WERI-Rb-1 (cell line): ENCODE data around the gene LHPP.

ENCODE experiments used
- DNase-seq: peaks from one replicate; pipeline ENCODE4 v3.0.0-alpha.2; 2020
- H3K27ac ChIP-seq: fragments of 250-450 bp; sonication (Bioruptor Pico); 2 replicates; pipeline ENCODE4 v1.5.1; 2020; ENCODE audit warnings: mild to moderate bottlenecking, moderate library complexity
- H3K27me3 ChIP-seq: fragments of 250-450 bp; sonication (Bioruptor Pico); 2 replicates; pipeline ENCODE4 v1.5.1; 2021; ENCODE audit warnings: mild to moderate bottlenecking, low read depth, moderate library complexity; ENCODE audit not compliant: insufficient read depth, severe bottlenecking
- H3K36me3 ChIP-seq: fragments of 250-450 bp; sonication (Bioruptor Pico); 2 replicates; pipeline ENCODE4 v1.5.1; 2020; ENCODE audit warnings: mild to moderate bottlenecking, moderate library complexity
- H3K4me3 ChIP-seq: 2 replicates; pipeline ENCODE4 v1.5.1; 2011; ENCODE audit warnings: low read depth, mild to moderate bottlenecking, control low read depth, low read length
- H3K9me3 ChIP-seq: fragments of 250-450 bp; sonication (Bioruptor Pico); 2 replicates; pipeline ENCODE4 v1.5.1; 2021; ENCODE audit warnings: mild to moderate bottlenecking, moderate library complexity; ENCODE audit not compliant: severe bottlenecking
- TF ChIP-seq, protein P1 (sequence below): IDR thresholded peaks from 2 replicates; pipeline ENCODE4 v1.5.1; 2011; ENCODE audit warnings: low read depth, mild to moderate bottlenecking, control low read depth, inconsistent platforms, low read length

LHPP gene

DNA sequence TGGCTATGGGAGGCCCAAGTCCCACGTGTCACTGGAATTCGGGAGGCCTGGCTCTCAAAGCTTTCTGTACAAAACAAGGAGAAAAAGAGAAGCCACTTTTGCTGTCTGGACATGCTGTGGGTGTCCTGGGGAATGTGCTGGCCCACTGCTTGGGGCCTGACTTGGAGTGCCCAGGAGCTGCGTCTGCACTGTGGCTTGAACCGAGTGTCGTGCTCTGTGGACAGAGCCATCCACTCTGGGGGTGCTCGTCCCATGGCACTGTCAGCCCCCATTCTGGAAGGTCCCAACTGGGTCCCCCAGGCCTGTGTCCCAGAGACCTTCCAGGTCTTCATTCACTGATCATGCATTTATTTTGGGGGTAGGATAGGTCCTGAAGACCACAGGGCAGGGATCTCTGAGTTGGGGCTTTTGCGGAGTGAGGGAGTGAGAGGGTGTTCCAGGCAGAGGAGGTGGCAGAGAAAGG lies 138.0 kb downstream of the LHPP start:
- Histone ChIP-seq H3K36me3 (no peaks in the 10 kb centered on the region), H3K9me3 (no peaks in the 10 kb centered on the region), H3K4me3 (no peak overlapping the region), H3K27me3 (no peaks in the 10 kb centered on the region), H3K27ac (no peak overlapping the region)
- TF ChIP-seq, protein P1, sequence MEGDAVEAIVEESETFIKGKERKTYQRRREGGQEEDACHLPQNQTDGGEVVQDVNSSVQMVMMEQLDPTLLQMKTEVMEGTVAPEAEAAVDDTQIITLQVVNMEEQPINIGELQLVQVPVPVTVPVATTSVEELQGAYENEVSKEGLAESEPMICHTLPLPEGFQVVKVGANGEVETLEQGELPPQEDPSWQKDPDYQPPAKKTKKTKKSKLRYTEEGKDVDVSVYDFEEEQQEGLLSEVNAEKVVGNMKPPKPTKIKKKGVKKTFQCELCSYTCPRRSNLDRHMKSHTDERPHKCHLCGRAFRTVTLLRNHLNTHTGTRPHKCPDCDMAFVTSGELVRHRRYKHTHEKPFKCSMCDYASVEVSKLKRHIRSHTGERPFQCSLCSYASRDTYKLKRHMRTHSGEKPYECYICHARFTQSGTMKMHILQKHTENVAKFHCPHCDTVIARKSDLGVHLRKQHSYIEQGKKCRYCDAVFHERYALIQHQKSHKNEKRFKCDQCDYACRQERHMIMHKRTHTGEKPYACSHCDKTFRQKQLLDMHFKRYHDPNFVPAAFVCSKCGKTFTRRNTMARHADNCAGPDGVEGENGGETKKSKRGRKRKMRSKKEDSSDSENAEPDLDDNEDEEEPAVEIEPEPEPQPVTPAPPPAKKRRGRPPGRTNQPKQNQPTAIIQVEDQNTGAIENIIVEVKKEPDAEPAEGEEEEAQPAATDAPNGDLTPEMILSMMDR = no peak
- no peak for DNase-seq

GRCh38 chr10:124600051-124600880 lies 138.6 kb downstream of the LHPP start:
- Histone ChIP-seq H3K27ac (no peak overlapping the region), H3K4me3 (no peak overlapping the region), H3K36me3 (no peaks in the 10 kb centered on the region), H3K9me3 (no peaks in the 10 kb centered on the region), H3K27me3 (no peaks in the 10 kb centered on the region)
- DNase-seq = no peak
- TF ChIP-seq, protein P1 = no peak

- no peaks in the 10 kb centered on the region for H3K36me3 ChIP-seq
- H3K9me3 ChIP-seq = no peaks in the 10 kb centered on the region
- no peak overlapping the region for H3K27ac ChIP-seq
- H3K4me3 ChIP-seq = no peak overlapping the region
- DNase-seq = no peak
- TF ChIP-seq, protein P1 = no peak
- no peaks in the 10 kb centered on the region for H3K27me3 ChIP-seq
These were observed 139.4 kb downstream of the LHPP start for GRCh38 chr10:124601016-124601415.

GRCh38 chr10:124601431-124602120 lies 140.0 kb downstream of the LHPP start:
- TF ChIP-seq, protein P1 = no peak
- Histone ChIP-seq H3K36me3 (no peaks in the 10 kb centered on the region), H3K9me3 (no peaks in the 10 kb centered on the region), H3K27ac (no peak overlapping the region), H3K27me3 (no peaks in the 10 kb centered on the region), H3K4me3 (no peak overlapping the region)
- no peak for DNase-seq

- DNase-seq = no peak
- no peaks in the 10 kb centered on the region for H3K27me3 ChIP-seq
- H3K9me3 ChIP-seq = no peaks in the 10 kb centered on the region
- H3K4me3 ChIP-seq = no peak overlapping the region
- TF ChIP-seq, protein P1 = no peak
- no peaks in the 10 kb centered on the region for H3K36me3 ChIP-seq
- no peak overlapping the region for H3K27ac ChIP-seq
These were observed 140.5 kb downstream of the LHPP start for GRCh38 chr10:124602121-124602561.
